Heart left ventricle (tissue), 13 donors: ENCODE measurements around the gene IGF2BP1.

Experiments
- CTCF ChIP-seq, 12 donors: fragments of 200-600 bp; sonication (generic) in 4 of 12; IDR thresholded peaks; one replicate each; pipeline versions ENCODE4 v1.5.0 to v1.8.0; 2018 to 2022; ENCODE audit warnings: antibody characterized with exemption in 12 of 12, mild to moderate bottlenecking in 5 of 12
- POLR2A ChIP-seq, 2 donors: fragments of 450-650 bp; IDR thresholded peaks; one replicate each; pipeline ENCODE4 v1.6.1; 2017; ENCODE audit warnings: antibody characterized with exemption in 2 of 2, mild to moderate bottlenecking in 2 of 2, moderate library complexity in 2 of 2
- donor health status: ischemic (EF 13 %, LVEDD 7.1; RV severe dilation, severe dysfunction).
- donor health status: DM: no; HTN: yes; CAD: no.
- donor health status: DM: no; HTN: no; CAD: no.
- donor health status: ischemic (EF 25% LVEDD 6.9; RV normal size, moderate dysfunction).
- donor health status: ischemic (EF 25% LVEDD 5.7; RV mildly dilated, moderate dysfunction).
- donor health status: ischemic (EF 35%, LVEDD 5.7; RV mildly dilated, moderate dysfunction).
- donor health status: nonischemic (EF 11% LVEDD 7.7; RV severe dilation, severe dysfunction).
- donor health status: DM: yes; HTN: yes; CAD: no.
- donor health status: PGD.
- donor health status: ischemic (EF 29% LVEDD 5.4; RV normal size, mild dysfunction).
- donor health status: nonischemic (EF 23%, LVEDD 6.1; RV moderate dilation, normal function).

- TF ChIP-seq CTCF (IDR thresholded peaks at IDR 0.05) (no peak), POLR2A (IDR thresholded peaks at IDR 0.05) (no peak)
These were observed 5.1 kb downstream of the IGF2BP1 start for GRCh38 chr17:49002331-49002730.
